ENCODE results near the gene KDM5B. TPM values are rescaled to one million over a fixed set of nuclear protein-coding genes. Genes with fewer than 3 reads are reported as not detected.

The KDM5B gene
- total and polyA plus RNA-seq, 2 of the 8 experiments (the other 6 are each of a cell fraction or from before 2014, with no cell fraction given): 73.3 to 210 TPM

GRCh38 chr1:202835548-202836072 is 27.4 kb upstream of the KDM5B start:
- H3K79me1 ChIP-seq (ENCODE audit: low read depth, low read length): no peaks in the 10 kb centered on the region
- H3K18ac ChIP-seq (ENCODE audit: extremely low read depth, low read length): 0 out of 2 replicates have a peak overlapping the region, but pooled peaks have one; percentile 32
- no peak overlapping the region; the same call in 1 of the 2 replicates for H2AFZ ChIP-seq (ENCODE audit: low read length)
- H2BK20ac ChIP-seq (ENCODE audit: low read length): no peak overlapping the region
- H3K27me3 ChIP-seq (replicated peaks in 1 of 4; ENCODE audit: control insufficient read depth in 3 of 4, extremely low read depth in 1 of 4, insufficient read depth in 3 of 4, low read length in 3 of 4): no peaks in the 10 kb centered on the region
- H3K23me2 ChIP-seq (ENCODE audit: low read depth, low read length): no peaks in the 10 kb centered on the region
- TF ChIP-seq SRF (IDR thresholded peaks at IDR 0.05; ENCODE audit: low read depth, low read length) (no peak), BRCA1 (IDR thresholded peaks at IDR 0.05; ENCODE audit: low read depth, low read length) (no peak), TCF12 (IDR thresholded peaks at IDR 0.05; ENCODE audit: low read depth, low read length) (no peak), SP2 (IDR thresholded peaks at IDR 0.05; ENCODE audit: low read length) (no peak), ASH2L (IDR thresholded peaks at IDR 0.05; ENCODE audit: low read length) (no peak)
- no peak overlapping the region for H3K4me3 ChIP-seq (ENCODE audit: extremely low read depth in 1 of 4, insufficient read depth in 2 of 4, low read depth in 3 of 4, low read length in 4 of 4)
- no peaks in the 10 kb centered on the region for H3K36me3 ChIP-seq (ENCODE audit: control insufficient read depth in 2 of 4, insufficient read depth in 4 of 4, low read length in 3 of 4)
- no peak overlapping the region for H2BK15ac ChIP-seq (ENCODE audit: low read length)
- no peak overlapping the region for H3K4me2 ChIP-seq (ENCODE audit: insufficient read depth in 1 of 2, low read depth in 2 of 2, low read length in 2 of 2)
- H2BK5ac ChIP-seq (ENCODE audit: low read depth, low read length): no peak overlapping the region
- no peak overlapping the region for H2BK120ac ChIP-seq (replicated peaks; ENCODE audit: low read depth, low read length)
- H2BK12ac ChIP-seq (ENCODE audit: low read depth, low read length): no peak overlapping the region; the same call in 1 of the 2 replicates
- no peak overlapping the region for H3K56ac ChIP-seq (replicated peaks; ENCODE audit: insufficient read length, low read depth, low read length)
- no peak overlapping the region for H3K23ac ChIP-seq (ENCODE audit: insufficient read length)
- H4K5ac ChIP-seq (ENCODE audit: insufficient read length, low read depth, low read length): no peak overlapping the region
- peak overlapping the region; percentile 36; the same call in 1 of the 2 replicates for H4K8ac ChIP-seq (ENCODE audit: extremely low read depth, insufficient read depth, low read length)
- POLR2A ChIA-PET (ENCODE audit: partially characterized antibody): interaction anchor here (0.8 to 2.6 kb wide), 9 partner anchors 10 to 37 kb away, joined by 3 to 10 read pairs (median 4); partner anchors contain the start of gene PCAT6
- no peaks in the 10 kb centered on the region for H3K9me3 ChIP-seq (ENCODE audit: insufficient read depth in 2 of 2, low read depth in 1 of 2, low read length in 1 of 2)
- H3K4me1 ChIP-seq (replicated peaks in 1 of 4; ENCODE audit: control insufficient read depth in 3 of 4, insufficient read depth in 4 of 4, low read length in 3 of 4): peaks cover 0 to 6% (median 5%) of the 10 kb centered on the region in 4 experiments; a peak in 6 of 7 replicates
- DNase-seq (ENCODE audit: low read depth in 1 of 2, low spot score in 2 of 2) (no peak), FAIRE-seq (no peak)
- H4K91ac ChIP-seq (replicated peaks; ENCODE audit: insufficient read length, low read length): peak overlapping the region; percentile 62
- H4K20me1 ChIP-seq (replicated peaks in 1 of 2; ENCODE audit: control insufficient read depth in 1 of 2, insufficient read depth in 2 of 2, low read length in 2 of 2): no peaks in the 10 kb centered on the region
- CTCF ChIA-PET (ENCODE audit: partially characterized antibody): interaction anchor here (0.9 to 2.1 kb wide), 8 partner anchors 10 to 203 kb away, joined by 3 to 19 read pairs (median 4); partner anchors contain the start of gene PCAT6
- H3K9ac ChIP-seq (replicated peaks in 1 of 4; ENCODE audit: extremely low read depth in 1 of 4, low read depth in 3 of 4, low read length in 3 of 4): no peak overlapping the region
- H3K14ac ChIP-seq (ENCODE audit: insufficient read length): no peak overlapping the region
- H3K27ac ChIP-seq (ENCODE audit: low read depth, low read length): no peak overlapping the region
- H2AK5ac ChIP-seq (ENCODE audit: low read depth, low read length): no peak overlapping the region
- no peaks in the 10 kb centered on the region for H3K79me2 ChIP-seq (ENCODE audit: control insufficient read depth in 1 of 2, insufficient read depth in 2 of 2, low read length in 2 of 2)
- WGBS, 2 experiments (ENCODE audit: extremely low coverage in 1 of 2, insufficient coverage in 1 of 2, insufficient read length in 1 of 2, insufficient replicate concordance in 2 of 2, low coverage in 1 of 2, low lambda C conversion rate in 2 of 2, missing lambda C conversion rate in 1 of 2): 65% methylated on average over 2 of the region's 3 CpGs; no CpG with 5 or more reads in 1 of the 2 experiments
- H3K4ac ChIP-seq (replicated peaks; ENCODE audit: insufficient read length, low read depth, low read length): no peak overlapping the region

Measured in H1 (cell line).